ENCODE results near the gene EIF4E1B.
"Not testable (repeated sequence)": the region's sequence is repeated elsewhere in the genome, so short reads cannot be mapped to it uniquely, and the experiment has no call there.

The EIF4E1B gene

GRCh38 chr5:176629853-176630680, at the start of gene EIF4E1B, which contains the start of gene SNCB:
TSS of gene EIF4E1B (plus strand) at chr5:176630675. CDS start at chr5:176642788, 12,113 bp downstream.
TSS of gene SNCB (minus strand) at chr5:176630534. CDS start at chr5:176629654, 880 bp downstream.
- Mint-ChIP-seq H3K9me3 (no peaks in the 10 kb centered on the region), H3K36me3 (ENCODE audit: low read depth) (no peaks in the 10 kb centered on the region), H3K27ac (no peak within 1 kb of the TSS), H3K4me3 (peak within 1 kb of the TSS; percentile 60), H3K4me1 (ENCODE audit: low read depth) (peaks cover 9% of the 10 kb centered on the region), H3K27me3 (ENCODE audit: low read depth) (peaks cover 79% of the 10 kb centered on the region)
- DNase-seq (ENCODE audit: low spot score): peak; percentile 56

- Mint-ChIP-seq H3K36me3 (ENCODE audit: low read depth) (no peaks in the 10 kb centered on the region), H3K4me1 (ENCODE audit: low read depth) (no peaks in the 10 kb centered on the region), H3K9me3 (peaks cover 7% of the 10 kb centered on the region), H3K27me3 (ENCODE audit: low read depth) (no peaks in the 10 kb centered on the region), H3K27ac (no peak overlapping the region), H3K4me3 (no peak overlapping the region)
- DNase-seq (ENCODE audit: low spot score): no peak
Observed at GRCh38 chr5:176581361-176581760, 49.1 kb upstream of the EIF4E1B start.

GRCh38 chr5:176583076-176583475, 47.4 kb upstream of the EIF4E1B start:
- Mint-ChIP-seq H3K36me3 (ENCODE audit: low read depth) (no peaks in the 10 kb centered on the region), H3K27me3 (ENCODE audit: low read depth) (no peaks in the 10 kb centered on the region), H3K27ac (no peak overlapping the region), H3K4me1 (ENCODE audit: low read depth) (no peaks in the 10 kb centered on the region), H3K4me3 (no peak overlapping the region), H3K9me3 (peaks cover 11% of the 10 kb centered on the region)
- DNase-seq (ENCODE audit: low spot score): no peak

GRCh38 chr5:176587398-176587797, 43.1 kb upstream of the EIF4E1B start:
- Mint-ChIP-seq H3K4me1 (ENCODE audit: low read depth) (no peaks in the 10 kb centered on the region), H3K9me3 (peaks cover 16% of the 10 kb centered on the region), H3K36me3 (ENCODE audit: low read depth) (no peaks in the 10 kb centered on the region), H3K4me3 (no peak overlapping the region), H3K27me3 (ENCODE audit: low read depth) (no peaks in the 10 kb centered on the region), H3K27ac (no peak overlapping the region)
- DNase-seq (ENCODE audit: low spot score): no peak

GRCh38 chr5:176588297-176588696, 42.2 kb upstream of the EIF4E1B start:
- no peak overlapping the region for H3K27ac Mint-ChIP-seq
- H3K4me3 Mint-ChIP-seq: no peak overlapping the region
- H3K27me3 Mint-ChIP-seq (ENCODE audit: low read depth): no peaks in the 10 kb centered on the region
- peaks cover 16% of the 10 kb centered on the region for H3K9me3 Mint-ChIP-seq
- H3K36me3 Mint-ChIP-seq (ENCODE audit: low read depth): no peaks in the 10 kb centered on the region
- no peak for DNase-seq (ENCODE audit: low spot score)
- H3K4me1 Mint-ChIP-seq (ENCODE audit: low read depth): no peaks in the 10 kb centered on the region

- Mint-ChIP-seq H3K36me3 (ENCODE audit: low read depth) (no peaks in the 10 kb centered on the region), H3K4me3 (no peak overlapping the region), H3K9me3 (peaks cover 16% of the 10 kb centered on the region), H3K27ac (no peak overlapping the region), H3K27me3 (ENCODE audit: low read depth) (no peaks in the 10 kb centered on the region), H3K4me1 (ENCODE audit: low read depth) (no peaks in the 10 kb centered on the region)
- DNase-seq (ENCODE audit: low spot score): no peak
Observed at GRCh38 chr5:176589039-176589769, 41.3 kb upstream of the EIF4E1B start.

- Mint-ChIP-seq H3K4me1 (ENCODE audit: low read depth) (no peaks in the 10 kb centered on the region), H3K9me3 (peaks cover 14% of the 10 kb centered on the region), H3K27ac (no peak overlapping the region), H3K27me3 (ENCODE audit: low read depth) (peaks cover 2% of the 10 kb centered on the region), H3K4me3 (no peak overlapping the region), H3K36me3 (ENCODE audit: low read depth) (no peaks in the 10 kb centered on the region)
- DNase-seq (ENCODE audit: low spot score): no peak
Observed at GRCh38 chr5:176590035-176590717, 40.3 kb upstream of the EIF4E1B start.

GRCh38 chr5:176591667-176592066, 38.8 kb upstream of the EIF4E1B start:
- not testable (repeated sequence) for H3K27ac Mint-ChIP-seq; H3K36me3 Mint-ChIP-seq (ENCODE audit: low read depth); H3K4me1 Mint-ChIP-seq (ENCODE audit: low read depth); H3K9me3 Mint-ChIP-seq; DNase-seq (ENCODE audit: low spot score); H3K27me3 Mint-ChIP-seq (ENCODE audit: low read depth); H3K4me3 Mint-ChIP-seq

GRCh38 chr5:176592573-176592972, 37.9 kb upstream of the EIF4E1B start:
- no peak overlapping the region for H3K27ac Mint-ChIP-seq
- no peaks in the 10 kb centered on the region for H3K36me3 Mint-ChIP-seq (ENCODE audit: low read depth)
- peaks cover 9% of the 10 kb centered on the region for H3K9me3 Mint-ChIP-seq
- H3K4me3 Mint-ChIP-seq: no peak overlapping the region
- H3K27me3 Mint-ChIP-seq (ENCODE audit: low read depth): peaks cover 2% of the 10 kb centered on the region
- no peak for DNase-seq (ENCODE audit: low spot score)
- peaks cover 3% of the 10 kb centered on the region for H3K4me1 Mint-ChIP-seq (ENCODE audit: low read depth)

GRCh38 chr5:176593273-176593869, 37.1 kb upstream of the EIF4E1B start:
- DNase-seq (ENCODE audit: low spot score): no peak
- H3K4me1 Mint-ChIP-seq (ENCODE audit: low read depth): peaks cover 3% of the 10 kb centered on the region
- peaks cover 2% of the 10 kb centered on the region for H3K9me3 Mint-ChIP-seq
- H3K4me3 Mint-ChIP-seq: no peak overlapping the region
- H3K36me3 Mint-ChIP-seq (ENCODE audit: low read depth): no peaks in the 10 kb centered on the region
- H3K27ac Mint-ChIP-seq: no peak overlapping the region
- H3K27me3 Mint-ChIP-seq (ENCODE audit: low read depth): peaks cover 2% of the 10 kb centered on the region

- H3K4me1 Mint-ChIP-seq (ENCODE audit: low read depth): peaks cover 3% of the 10 kb centered on the region
- H3K36me3 Mint-ChIP-seq (ENCODE audit: low read depth): no peaks in the 10 kb centered on the region
- H3K27me3 Mint-ChIP-seq (ENCODE audit: low read depth): peaks cover 2% of the 10 kb centered on the region
- H3K27ac Mint-ChIP-seq: no peak overlapping the region
- H3K4me3 Mint-ChIP-seq: no peak overlapping the region
- no peak for DNase-seq (ENCODE audit: low spot score)
- no peaks in the 10 kb centered on the region for H3K9me3 Mint-ChIP-seq
Observed at GRCh38 chr5:176594554-176594953, 35.9 kb upstream of the EIF4E1B start.

- Mint-ChIP-seq H3K36me3 (ENCODE audit: low read depth) (no peaks in the 10 kb centered on the region), H3K9me3 (no peaks in the 10 kb centered on the region), H3K27me3 (ENCODE audit: low read depth) (peaks cover 2% of the 10 kb centered on the region), H3K27ac (no peak overlapping the region), H3K4me1 (ENCODE audit: low read depth) (peaks cover 3% of the 10 kb centered on the region), H3K4me3 (peak overlapping the region; percentile 8)
- no peak for DNase-seq (ENCODE audit: low spot score)
Observed at GRCh38 chr5:176595386-176595943, 35.0 kb upstream of the EIF4E1B start.

- peaks cover 2% of the 10 kb centered on the region for H3K27me3 Mint-ChIP-seq (ENCODE audit: low read depth)
Observed at GRCh38 chr5:176596069-176596644, 34.3 kb upstream of the EIF4E1B start.

More at GRCh38 chr5:176596069-176596644, 34.3 kb upstream of the EIF4E1B start:
- Mint-ChIP-seq H3K36me3 (ENCODE audit: low read depth) (no peaks in the 10 kb centered on the region), H3K4me1 (ENCODE audit: low read depth) (peaks cover 3% of the 10 kb centered on the region), H3K4me3 (peak overlapping the region; percentile 69), H3K27ac (no peak overlapping the region), H3K9me3 (no peaks in the 10 kb centered on the region)
- no peak for DNase-seq (ENCODE audit: low spot score)
